ENCODE results near the gene CDC6. TPM values are rescaled to one million over a fixed set of nuclear protein-coding genes. Genes with fewer than 3 reads are reported as not detected.

Gene CDC6
- total RNA-seq, 1 donor from 2014 or later: 139 TPM

GRCh38 chr17:40309949-40310510 is 22.4 kb downstream of the CDC6 start:
- Mint-ChIP-seq H3K9me3 (no peaks in the 10 kb centered on the region), H3K4me1 (peaks cover 34% of the 10 kb centered on the region), H3K27me3 (no peaks in the 10 kb centered on the region), H3K4me3 (no peak overlapping the region), H3K27ac (no peak overlapping the region), H3K36me3 (ENCODE audit: low read depth) (peaks cover 2% of the 10 kb centered on the region)
- DNase-seq: no peak
- intact Hi-C loops (cut with micrococcal nuclease): loop anchor here (10.0 kb wide), 1 partner anchor 225 kb away; no protein-coding TSS in a partner anchor

- Mint-ChIP-seq H3K4me1 (peaks cover 42% of the 10 kb centered on the region), H3K27me3 (no peaks in the 10 kb centered on the region), H3K4me3 (no peak overlapping the region), H3K9me3 (no peaks in the 10 kb centered on the region), H3K27ac (no peak overlapping the region), H3K36me3 (ENCODE audit: low read depth) (no peaks in the 10 kb centered on the region)
- intact Hi-C loops (cut with micrococcal nuclease): no loop called here
- no peak for DNase-seq
Observed at GRCh38 chr17:40310882-40311391, 23.3 kb downstream of the CDC6 start.

GRCh38 chr17:40311575-40311974 is 23.9 kb downstream of the CDC6 start:
- intact Hi-C loops (cut with micrococcal nuclease): no loop called here
- Mint-ChIP-seq H3K36me3 (ENCODE audit: low read depth) (no peaks in the 10 kb centered on the region), H3K4me1 (peaks cover 49% of the 10 kb centered on the region), H3K4me3 (no peak overlapping the region), H3K27me3 (no peaks in the 10 kb centered on the region), H3K9me3 (no peaks in the 10 kb centered on the region), H3K27ac (no peak overlapping the region)
- DNase-seq: no peak

- no peaks in the 10 kb centered on the region for H3K27me3 Mint-ChIP-seq
- no peaks in the 10 kb centered on the region for H3K36me3 Mint-ChIP-seq (ENCODE audit: low read depth)
- intact Hi-C loops (cut with micrococcal nuclease): no loop called here
- no peak for DNase-seq
- peaks cover 50% of the 10 kb centered on the region for H3K4me1 Mint-ChIP-seq
- H3K27ac Mint-ChIP-seq: no peak overlapping the region
- H3K9me3 Mint-ChIP-seq: no peaks in the 10 kb centered on the region
- no peak overlapping the region for H3K4me3 Mint-ChIP-seq
Observed at GRCh38 chr17:40312131-40312731, 24.6 kb downstream of the CDC6 start.

GRCh38 chr17:40312893-40313667 is 25.4 kb downstream of the CDC6 start:
- H3K36me3 Mint-ChIP-seq (ENCODE audit: low read depth): no peaks in the 10 kb centered on the region
- DNase-seq: no peak
- no peaks in the 10 kb centered on the region for H3K9me3 Mint-ChIP-seq
- H3K27me3 Mint-ChIP-seq: peaks cover 2% of the 10 kb centered on the region
- intact Hi-C loops (cut with micrococcal nuclease): no loop called here
- H3K27ac Mint-ChIP-seq: peak overlapping the region; percentile 6
- no peak overlapping the region for H3K4me3 Mint-ChIP-seq
- peaks cover 57% of the 10 kb centered on the region for H3K4me1 Mint-ChIP-seq

GRCh38 chr17:40313668-40314583 is 26.2 kb downstream of the CDC6 start:
- H3K4me3 Mint-ChIP-seq: no peak overlapping the region
- no peaks in the 10 kb centered on the region for H3K9me3 Mint-ChIP-seq
- no peak for DNase-seq
- peaks cover 2% of the 10 kb centered on the region for H3K27me3 Mint-ChIP-seq
- H3K4me1 Mint-ChIP-seq: peaks cover 60% of the 10 kb centered on the region
- H3K27ac Mint-ChIP-seq: peak overlapping the region; percentile 55
- no peaks in the 10 kb centered on the region for H3K36me3 Mint-ChIP-seq (ENCODE audit: low read depth)
- intact Hi-C loops (cut with micrococcal nuclease): no loop called here

- Mint-ChIP-seq H3K27me3 (peaks cover 2% of the 10 kb centered on the region), H3K36me3 (ENCODE audit: low read depth) (no peaks in the 10 kb centered on the region), H3K4me3 (no peak overlapping the region), H3K27ac (peak overlapping the region; percentile 55), H3K9me3 (no peaks in the 10 kb centered on the region), H3K4me1 (peaks cover 62% of the 10 kb centered on the region)
- intact Hi-C loops (cut with micrococcal nuclease): no loop called here
- peak; percentile 79 for DNase-seq
Observed at GRCh38 chr17:40314584-40314956, 26.9 kb downstream of the CDC6 start.

GRCh38 chr17:40315206-40315605 is 27.5 kb downstream of the CDC6 start:
- Mint-ChIP-seq H3K27me3 (peaks cover 2% of the 10 kb centered on the region), H3K4me3 (no peak overlapping the region), H3K36me3 (ENCODE audit: low read depth) (peaks cover 3% of the 10 kb centered on the region), H3K4me1 (peaks cover 66% of the 10 kb centered on the region), H3K9me3 (no peaks in the 10 kb centered on the region), H3K27ac (no peak overlapping the region)
- no peak for DNase-seq
- intact Hi-C loops (cut with micrococcal nuclease): no loop called here

- H3K27me3 Mint-ChIP-seq: peaks cover 2% of the 10 kb centered on the region
- H3K36me3 Mint-ChIP-seq (ENCODE audit: low read depth): peaks cover 3% of the 10 kb centered on the region
- intact Hi-C loops (cut with micrococcal nuclease): no loop called here
- H3K4me3 Mint-ChIP-seq: peak overlapping the region; percentile 10
- DNase-seq: peak; percentile 73
- H3K4me1 Mint-ChIP-seq: peaks cover 68% of the 10 kb centered on the region
- H3K9me3 Mint-ChIP-seq: no peaks in the 10 kb centered on the region
- peak overlapping the region; percentile 34 for H3K27ac Mint-ChIP-seq
Observed at GRCh38 chr17:40315678-40316570, 28.2 kb downstream of the CDC6 start.

- peaks cover 3% of the 10 kb centered on the region for H3K36me3 Mint-ChIP-seq (ENCODE audit: low read depth)
- H3K9me3 Mint-ChIP-seq: no peaks in the 10 kb centered on the region
- DNase-seq: no peak
- peaks cover 2% of the 10 kb centered on the region for H3K27me3 Mint-ChIP-seq
- peaks cover 70% of the 10 kb centered on the region for H3K4me1 Mint-ChIP-seq
- H3K4me3 Mint-ChIP-seq: peak overlapping the region; percentile 97
- intact Hi-C loops (cut with micrococcal nuclease): no loop called here
- H3K27ac Mint-ChIP-seq: peak overlapping the region; percentile 98
Observed at GRCh38 chr17:40316571-40317344, 29.1 kb downstream of the CDC6 start.

GRCh38 chr17:40317345-40317873 is 29.7 kb downstream of the CDC6 start:
- H3K4me3 Mint-ChIP-seq: peak overlapping the region; percentile 97
- DNase-seq: peak; percentile 85
- H3K4me1 Mint-ChIP-seq: peaks cover 70% of the 10 kb centered on the region
- peaks cover 2% of the 10 kb centered on the region for H3K27me3 Mint-ChIP-seq
- intact Hi-C loops (cut with micrococcal nuclease): no loop called here
- H3K27ac Mint-ChIP-seq: peak overlapping the region; percentile 98
- peaks cover 3% of the 10 kb centered on the region for H3K36me3 Mint-ChIP-seq (ENCODE audit: low read depth)
- H3K9me3 Mint-ChIP-seq: no peaks in the 10 kb centered on the region
